ENCODE data around the gene IL16.

The IL16 gene

DNA sequence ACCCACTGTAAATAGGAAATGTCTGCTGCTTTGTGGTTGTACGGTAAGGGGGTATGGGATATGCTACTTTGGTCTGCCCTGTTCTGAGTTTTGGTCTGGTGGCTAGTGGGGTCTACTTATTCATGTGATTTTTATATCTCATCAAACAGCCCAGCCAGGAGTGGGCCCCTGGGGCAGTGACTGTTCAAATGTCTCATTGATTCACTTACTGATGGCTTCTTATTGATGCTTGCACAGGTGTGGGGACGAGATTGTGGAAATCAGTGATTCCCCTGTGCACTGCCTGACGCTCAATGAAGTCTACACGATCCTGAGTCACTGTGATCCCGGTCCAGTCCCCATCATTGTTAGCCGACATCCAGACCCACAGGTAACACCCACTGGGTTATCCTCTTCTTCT is 88.8 kb downstream of the IL16 start:
- Mint-ChIP-seq H3K4me3 (peak overlapping the region; percentile 72), H3K36me3 (peaks cover 3% of the 10 kb centered on the region), H3K27me3 (no peaks in the 10 kb centered on the region), H3K27ac (peak overlapping the region; percentile 100), H3K4me1 (peaks cover 52% of the 10 kb centered on the region), H3K9me3 (peaks cover 5% of the 10 kb centered on the region)
- DNase-seq (ENCODE audit: low spot score in 2 of 2) = no peak
- no peak for ATAC-seq (ENCODE audit: low read depth)

DNA sequence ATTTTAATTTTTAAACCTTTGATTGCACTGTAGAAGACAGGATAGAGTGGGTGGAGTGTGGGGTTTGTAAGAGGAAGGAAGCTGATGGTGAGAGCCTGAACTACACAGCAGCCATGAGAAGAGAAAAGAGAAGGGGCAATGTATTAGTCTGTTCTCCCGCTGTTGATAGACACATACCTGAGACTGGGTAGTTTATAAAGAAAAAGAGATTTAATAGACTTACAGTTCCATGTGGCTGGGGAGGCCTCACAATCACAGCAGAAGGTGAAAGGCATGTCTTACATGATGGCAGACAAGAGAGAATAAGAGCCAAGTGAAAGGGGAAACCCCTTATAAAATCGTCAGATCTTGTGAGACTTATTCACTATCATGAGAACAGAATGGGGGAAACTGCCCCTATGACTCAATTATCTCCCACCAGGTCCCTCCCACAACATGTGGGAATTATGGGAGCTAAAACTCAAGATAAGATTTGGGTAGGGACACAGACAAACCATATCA is 90.0 kb downstream of the IL16 start:
- H3K4me3 Mint-ChIP-seq = peak overlapping the region; percentile 47
- peak; percentile 86 for ATAC-seq (ENCODE audit: low read depth)
- peaks cover 3% of the 10 kb centered on the region for H3K36me3 Mint-ChIP-seq
- H3K27ac Mint-ChIP-seq = peak overlapping the region; percentile 100
- peaks cover 59% of the 10 kb centered on the region for H3K4me1 Mint-ChIP-seq
- peaks cover 5% of the 10 kb centered on the region for H3K9me3 Mint-ChIP-seq
- DNase-seq (ENCODE audit: low spot score in 2 of 2) = peak; percentile 41 to 54
- H3K27me3 Mint-ChIP-seq = no peaks in the 10 kb centered on the region

DNA sequence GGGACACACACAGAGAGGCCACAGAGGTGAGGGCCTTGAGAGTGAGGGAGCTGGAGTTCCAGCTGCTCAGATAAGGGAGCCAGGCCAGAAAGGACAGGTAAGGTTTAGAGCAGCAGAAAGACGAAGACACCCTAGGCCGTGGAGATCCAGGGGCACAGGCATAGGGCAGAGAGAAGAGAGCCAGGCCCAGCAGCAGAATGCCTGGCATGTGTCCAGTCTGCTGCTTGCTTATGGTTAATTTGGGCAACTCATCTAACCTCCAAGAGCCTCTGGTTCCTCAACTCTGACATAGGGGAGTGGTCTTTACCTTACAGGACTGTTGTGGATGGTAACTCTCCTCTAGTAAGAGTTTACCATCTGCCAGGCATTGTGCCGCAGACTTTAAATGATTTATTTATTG is 91.4 kb downstream of the IL16 start:
- Mint-ChIP-seq H3K4me3 (peak overlapping the region; percentile 22), H3K36me3 (peaks cover 3% of the 10 kb centered on the region), H3K27ac (peak overlapping the region; percentile 100), H3K27me3 (no peaks in the 10 kb centered on the region), H3K9me3 (peaks cover 5% of the 10 kb centered on the region), H3K4me1 (peaks cover 61% of the 10 kb centered on the region)
- no peak for ATAC-seq (ENCODE audit: low read depth)
- no peak for DNase-seq (ENCODE audit: low spot score in 2 of 2)

DNA sequence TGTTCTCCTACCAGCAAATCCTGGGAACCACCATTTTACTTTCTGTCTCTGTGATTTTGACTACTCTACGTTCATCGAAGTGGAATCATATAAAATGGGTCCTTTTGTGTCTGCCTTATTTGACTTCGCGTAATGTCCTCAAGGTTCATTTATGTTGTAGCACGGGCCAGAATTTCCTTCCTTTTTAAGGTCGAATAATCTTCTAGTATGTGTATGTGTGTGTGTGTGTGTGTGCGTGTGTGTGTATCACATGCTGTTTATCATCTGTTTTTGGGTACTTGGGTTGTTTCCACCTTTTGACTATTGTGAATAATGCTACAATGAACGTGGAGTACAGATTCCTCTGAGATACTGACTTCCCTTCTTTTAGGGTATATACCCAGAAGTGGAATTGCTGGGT is 91.9 kb downstream of the IL16 start:
- Mint-ChIP-seq H3K36me3 (peaks cover 3% of the 10 kb centered on the region), H3K27ac (peak overlapping the region; percentile 100)

DNA sequence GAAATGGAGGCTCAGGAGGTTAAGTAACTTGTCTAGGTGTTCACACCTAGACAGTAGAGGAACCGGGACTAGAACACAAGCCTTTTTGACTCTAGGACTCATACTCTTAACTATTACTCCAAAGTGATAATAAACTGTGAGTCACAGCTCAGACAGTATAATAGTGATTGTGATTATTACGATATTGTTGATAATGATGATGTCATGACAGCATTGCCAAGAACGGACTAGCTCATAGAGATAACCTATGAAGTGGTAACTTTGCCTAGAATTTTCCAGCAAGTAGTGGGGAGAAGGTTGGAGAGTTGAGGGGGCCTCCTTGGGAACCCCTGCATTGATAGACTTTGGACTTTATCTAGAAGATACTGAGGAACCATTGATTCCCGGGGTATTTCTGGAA is 93.2 kb downstream of the IL16 start:
- no peak overlapping the region for H3K4me3 Mint-ChIP-seq
- H3K27ac Mint-ChIP-seq = peak overlapping the region; percentile 100

More for the DNA sequence above, 91.9 kb downstream of the IL16 start:
- H3K4me1 Mint-ChIP-seq = peaks cover 61% of the 10 kb centered on the region
- peaks cover 5% of the 10 kb centered on the region for H3K9me3 Mint-ChIP-seq
- ATAC-seq (ENCODE audit: low read depth) (peak; percentile 4), DNase-seq (ENCODE audit: low spot score in 2 of 2) (no peak)
- no peaks in the 10 kb centered on the region for H3K27me3 Mint-ChIP-seq
- H3K4me3 Mint-ChIP-seq = peak overlapping the region; percentile 53

DNA sequence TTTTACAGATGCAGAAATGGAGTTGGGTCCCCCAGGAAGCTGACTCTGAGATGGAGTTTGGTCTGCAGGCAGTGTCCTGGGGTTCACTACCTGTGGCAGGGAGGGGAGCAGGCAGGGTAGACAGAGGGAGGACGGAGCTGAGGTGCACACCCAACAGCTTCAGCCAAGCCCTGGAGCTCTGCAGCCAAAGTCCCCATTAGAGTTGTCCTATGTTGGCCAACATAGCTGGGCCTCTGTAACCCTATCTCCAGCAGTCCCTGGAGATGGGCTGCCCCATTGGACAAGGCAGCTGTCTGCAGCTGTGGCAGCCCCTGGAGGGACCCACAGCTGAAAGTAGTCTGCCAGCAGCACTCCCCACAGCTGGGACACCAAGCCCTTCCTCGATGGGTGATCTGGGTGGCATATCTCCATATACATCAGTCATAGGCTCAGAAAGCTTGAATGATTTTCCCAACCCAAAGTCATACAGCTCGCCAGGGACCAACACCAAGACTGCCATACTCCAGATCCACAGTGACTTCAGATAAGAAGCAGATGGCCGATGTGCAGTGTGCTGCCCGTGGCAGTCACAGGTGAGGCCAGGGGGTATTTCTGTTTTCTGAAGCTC is 95.3 kb downstream of the IL16 start:
- Mint-ChIP-seq H3K36me3 (peaks cover 17% of the 10 kb centered on the region), H3K9me3 (peaks cover 3% of the 10 kb centered on the region), H3K27ac (peak overlapping the region; percentile 95), H3K4me1 (peaks cover 62% of the 10 kb centered on the region), H3K27me3 (no peaks in the 10 kb centered on the region), H3K4me3 (peak overlapping the region; percentile 99)
- DNase-seq (ENCODE audit: low spot score in 2 of 2) (no peak), ATAC-seq (ENCODE audit: low read depth) (no peak)

More for the DNA sequence above, 93.2 kb downstream of the IL16 start:
- no peaks in the 10 kb centered on the region for H3K27me3 Mint-ChIP-seq
- peaks cover 5% of the 10 kb centered on the region for H3K36me3 Mint-ChIP-seq
- DNase-seq (ENCODE audit: low spot score in 2 of 2) (no peak), ATAC-seq (ENCODE audit: low read depth) (no peak)
- H3K4me1 Mint-ChIP-seq = peaks cover 66% of the 10 kb centered on the region
- H3K9me3 Mint-ChIP-seq = peaks cover 5% of the 10 kb centered on the region

DNA sequence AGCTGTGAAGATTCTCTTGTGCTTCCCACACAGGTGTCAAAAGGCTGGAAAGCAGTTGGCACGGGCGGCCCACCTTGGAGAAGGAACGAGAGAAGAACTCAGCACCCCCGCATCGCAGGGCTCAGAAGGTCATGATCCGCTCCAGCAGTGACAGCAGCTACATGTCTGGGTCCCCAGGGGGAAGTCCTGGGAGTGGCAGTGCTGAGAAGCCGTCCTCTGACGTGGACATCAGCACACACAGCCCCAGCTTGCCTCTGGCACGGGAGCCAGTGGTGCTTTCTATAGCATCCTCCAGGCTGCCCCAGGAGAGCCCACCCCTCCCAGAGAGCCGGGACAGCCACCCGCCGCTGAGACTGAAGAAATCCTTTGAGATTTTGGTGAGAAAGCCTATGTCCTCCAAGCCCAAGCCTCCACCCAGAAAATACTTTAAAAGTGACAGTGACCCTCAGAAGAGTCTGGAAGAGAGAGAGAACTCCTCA is 95.9 kb downstream of the IL16 start:
- peaks cover 2% of the 10 kb centered on the region for H3K9me3 Mint-ChIP-seq
- DNase-seq (ENCODE audit: low spot score in 2 of 2) (peak; percentile 71 to 84), ATAC-seq (ENCODE audit: low read depth) (peak; percentile 61)
- peaks cover 62% of the 10 kb centered on the region for H3K4me1 Mint-ChIP-seq
- no peaks in the 10 kb centered on the region for H3K27me3 Mint-ChIP-seq
- peak overlapping the region; percentile 95 for H3K27ac Mint-ChIP-seq
- peak overlapping the region; percentile 99 for H3K4me3 Mint-ChIP-seq
- H3K36me3 Mint-ChIP-seq = peaks cover 20% of the 10 kb centered on the region

DNA sequence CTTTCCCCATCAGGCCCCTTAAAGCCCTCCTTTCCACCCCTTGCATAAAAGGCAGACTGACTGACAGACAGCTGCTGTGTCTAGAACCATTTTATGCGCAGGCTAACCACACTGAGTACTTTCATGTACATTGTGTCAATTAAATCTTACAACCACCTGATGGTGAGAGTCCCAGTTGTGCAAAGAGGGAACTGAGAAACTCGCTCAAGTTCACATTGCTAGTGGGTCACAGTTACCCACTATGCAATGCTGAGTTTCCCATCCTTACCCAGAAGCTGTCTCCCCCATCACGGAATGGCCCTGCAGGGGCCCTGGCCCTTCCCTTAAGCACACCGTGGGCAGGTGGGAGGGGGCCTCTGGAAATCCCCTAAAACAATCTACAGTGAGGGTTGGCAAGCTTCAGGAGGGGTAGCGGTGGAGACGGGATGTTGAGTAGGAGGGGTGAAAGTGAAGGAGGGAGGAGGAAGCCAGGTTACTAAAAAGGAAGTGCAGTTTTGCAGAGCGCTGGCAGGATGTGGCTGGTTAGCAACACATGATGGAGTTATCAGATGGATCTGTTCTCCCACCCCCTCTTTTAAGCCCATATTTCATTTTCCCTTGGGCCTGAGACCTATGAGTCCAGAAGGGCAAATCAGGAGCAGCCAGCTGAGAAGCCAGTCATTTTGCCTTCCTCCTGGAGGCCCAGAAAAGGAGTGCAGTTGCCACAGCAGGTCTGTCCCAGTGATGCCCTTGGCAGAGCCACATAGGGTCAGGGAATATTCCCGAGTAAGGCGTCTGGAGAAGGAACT is 97.2 kb downstream of the IL16 start:
- no peaks in the 10 kb centered on the region for H3K9me3 Mint-ChIP-seq
- H3K36me3 Mint-ChIP-seq = peaks cover 30% of the 10 kb centered on the region
- peak overlapping the region; percentile 95 for H3K27ac Mint-ChIP-seq
- ATAC-seq (ENCODE audit: low read depth) (peak; percentile 69), DNase-seq (ENCODE audit: low spot score in 2 of 2) (peak; percentile 80 to 82)
- peaks cover 61% of the 10 kb centered on the region for H3K4me1 Mint-ChIP-seq
- H3K4me3 Mint-ChIP-seq = peak overlapping the region; percentile 99
- H3K27me3 Mint-ChIP-seq = no peaks in the 10 kb centered on the region

DNA sequence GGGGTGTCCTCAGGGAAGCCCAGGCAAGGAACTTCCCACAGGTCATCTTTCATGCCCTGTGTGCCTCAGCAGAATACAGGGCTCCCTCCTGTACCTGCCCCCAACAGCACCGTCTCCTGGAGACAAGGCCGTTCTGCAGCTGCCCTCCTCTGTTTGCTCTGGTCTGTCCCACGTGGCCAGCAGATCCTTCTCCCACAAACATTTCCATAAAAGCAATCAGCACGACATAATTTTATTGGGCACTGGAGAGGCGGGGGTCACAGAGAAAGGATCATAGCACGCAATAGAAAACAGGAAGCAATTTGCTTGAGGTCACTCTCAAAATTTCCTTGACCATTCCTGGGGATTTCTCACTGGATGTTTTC is 97.8 kb downstream of the IL16 start:
- peak overlapping the region; percentile 99 for H3K4me3 Mint-ChIP-seq
- peaks cover 34% of the 10 kb centered on the region for H3K36me3 Mint-ChIP-seq
- no peak for DNase-seq (ENCODE audit: low spot score in 2 of 2)
- no peak for ATAC-seq (ENCODE audit: low read depth)
- peaks cover 64% of the 10 kb centered on the region for H3K4me1 Mint-ChIP-seq
- no peaks in the 10 kb centered on the region for H3K27me3 Mint-ChIP-seq
- H3K27ac Mint-ChIP-seq = peak overlapping the region; percentile 95
- H3K9me3 Mint-ChIP-seq = no peaks in the 10 kb centered on the region

DNA sequence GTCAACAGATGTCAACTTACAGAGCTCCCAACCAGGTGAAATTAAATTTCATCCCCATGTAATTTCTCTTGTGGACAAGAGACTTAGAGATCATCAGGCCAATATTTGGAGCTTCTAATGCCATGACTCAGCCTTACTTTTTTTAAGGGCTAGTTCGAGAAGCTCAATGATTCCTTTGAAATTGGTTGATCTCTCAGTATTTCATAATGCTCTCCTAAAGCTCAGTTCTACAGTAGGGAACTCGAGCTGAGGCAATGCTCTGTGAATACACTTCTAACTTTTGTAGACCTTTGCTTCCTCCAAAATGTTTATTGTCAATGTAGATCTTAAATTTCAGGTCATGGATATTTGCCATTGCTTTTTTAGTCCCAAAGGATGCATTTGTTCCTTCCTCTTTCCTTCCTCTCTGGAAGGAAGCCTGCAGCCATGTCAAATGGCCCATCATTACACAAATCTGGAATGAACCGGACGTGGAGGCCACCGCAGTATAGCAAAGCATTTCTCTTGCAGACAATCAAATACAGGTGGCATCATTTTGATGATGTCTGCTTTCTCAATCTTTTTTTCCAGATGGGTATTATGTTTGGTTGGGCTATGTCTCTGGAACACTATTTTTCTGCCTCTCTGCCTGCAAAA is 98.9 kb downstream of the IL16 start:
- H3K36me3 Mint-ChIP-seq = peaks cover 44% of the 10 kb centered on the region
- H3K27me3 Mint-ChIP-seq = no peaks in the 10 kb centered on the region
- H3K27ac Mint-ChIP-seq = peak overlapping the region; percentile 95
- peaks cover 69% of the 10 kb centered on the region for H3K4me1 Mint-ChIP-seq
- H3K9me3 Mint-ChIP-seq = no peaks in the 10 kb centered on the region
- no peak for ATAC-seq (ENCODE audit: low read depth)
- peak overlapping the region; percentile 99 for H3K4me3 Mint-ChIP-seq
- DNase-seq (ENCODE audit: low spot score in 2 of 2) = no peak

DNA sequence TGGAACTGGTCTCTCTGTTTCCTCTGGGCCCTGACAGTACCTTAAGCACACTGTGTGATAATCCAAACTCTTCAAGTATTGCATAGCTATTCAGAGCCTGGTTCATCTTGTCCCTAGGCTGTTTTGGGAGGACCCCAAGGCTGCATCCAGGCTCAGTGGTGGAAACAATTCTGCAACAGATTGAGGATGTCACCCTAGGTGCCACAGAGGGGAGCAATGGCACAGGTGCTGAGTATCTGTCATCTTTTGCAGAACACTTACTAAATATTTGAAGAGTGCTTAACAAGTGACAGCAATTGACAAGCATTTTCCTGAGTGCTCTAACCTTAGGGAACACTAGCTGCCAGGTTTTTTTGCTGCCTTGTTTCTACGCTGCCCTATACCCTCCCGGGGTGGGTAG is 99.5 kb downstream of the IL16 start:
- Mint-ChIP-seq H3K4me3 (peak overlapping the region; percentile 99), H3K27ac (peak overlapping the region; percentile 95), H3K36me3 (peaks cover 49% of the 10 kb centered on the region), H3K9me3 (no peaks in the 10 kb centered on the region), H3K27me3 (no peaks in the 10 kb centered on the region), H3K4me1 (peaks cover 70% of the 10 kb centered on the region)
- ATAC-seq (ENCODE audit: low read depth) (no peak), DNase-seq (ENCODE audit: low spot score in 2 of 2) (no peak)

DNA sequence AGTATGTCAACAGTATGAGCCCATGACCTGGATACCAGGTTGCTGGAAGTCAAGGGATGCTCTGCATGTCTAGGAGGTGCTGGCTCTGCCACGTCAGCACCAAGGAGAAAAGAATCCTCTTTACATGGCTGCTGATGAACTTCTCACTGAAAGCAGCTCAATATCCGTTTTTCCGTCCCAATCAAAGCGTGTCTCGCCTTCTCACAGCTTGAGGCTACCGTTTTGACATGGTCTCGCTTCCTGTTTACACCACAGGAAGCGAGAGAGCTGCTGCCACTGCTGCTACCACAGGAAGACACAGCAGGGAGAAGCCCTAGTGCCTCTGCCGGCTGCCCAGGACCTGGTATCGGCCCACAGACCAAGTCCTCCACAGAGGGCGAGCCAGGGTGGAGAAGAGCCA is 100.0 kb downstream of the IL16 start:
- no peaks in the 10 kb centered on the region for H3K9me3 Mint-ChIP-seq
- peak overlapping the region; percentile 99 for H3K4me3 Mint-ChIP-seq
- peak; percentile 40 for ATAC-seq (ENCODE audit: low read depth)
- H3K27ac Mint-ChIP-seq = peak overlapping the region; percentile 95
- no peaks in the 10 kb centered on the region for H3K27me3 Mint-ChIP-seq
- H3K36me3 Mint-ChIP-seq = peaks cover 50% of the 10 kb centered on the region
- H3K4me1 Mint-ChIP-seq = peaks cover 69% of the 10 kb centered on the region
- peak; percentile 56 to 63 for DNase-seq (ENCODE audit: low spot score in 2 of 2)

DNA sequence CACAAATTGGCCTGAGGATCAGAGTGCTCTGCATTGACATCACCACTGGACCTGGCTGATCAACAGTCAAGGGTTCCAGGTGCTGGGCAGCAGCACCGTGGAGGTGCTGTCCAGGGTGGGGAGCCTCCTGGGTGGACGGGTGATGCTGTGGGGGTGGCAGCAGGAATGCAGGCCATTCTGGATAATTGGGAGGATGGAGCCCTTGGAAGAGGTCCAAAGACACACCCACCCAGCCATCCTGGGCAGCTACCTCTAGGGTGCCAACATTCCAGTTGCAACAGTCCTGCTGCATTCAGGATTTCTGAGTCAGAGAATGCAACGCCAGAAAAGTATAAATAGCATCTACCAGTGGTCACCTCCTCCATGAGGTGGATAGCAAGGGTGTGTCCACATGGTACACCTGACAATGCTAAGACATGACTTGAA is 100.5 kb downstream of the IL16 start:
- no peak for DNase-seq (ENCODE audit: low spot score in 2 of 2)
- Mint-ChIP-seq H3K27ac (peak overlapping the region; percentile 95), H3K36me3 (peaks cover 55% of the 10 kb centered on the region), H3K4me3 (peak overlapping the region; percentile 99), H3K9me3 (no peaks in the 10 kb centered on the region), H3K4me1 (peaks cover 70% of the 10 kb centered on the region), H3K27me3 (no peaks in the 10 kb centered on the region)
- no peak for ATAC-seq (ENCODE audit: low read depth)

All from memory B cell (primary cell).